ENCODE measurements around the gene KCNT2. TPM values are rescaled to one million over a fixed set of nuclear protein-coding genes. Genes with fewer than 3 reads are reported as not detected.

KCNT2 gene
- total RNA-seq, 2 experiments from 2014 or later = not detected

DNA sequence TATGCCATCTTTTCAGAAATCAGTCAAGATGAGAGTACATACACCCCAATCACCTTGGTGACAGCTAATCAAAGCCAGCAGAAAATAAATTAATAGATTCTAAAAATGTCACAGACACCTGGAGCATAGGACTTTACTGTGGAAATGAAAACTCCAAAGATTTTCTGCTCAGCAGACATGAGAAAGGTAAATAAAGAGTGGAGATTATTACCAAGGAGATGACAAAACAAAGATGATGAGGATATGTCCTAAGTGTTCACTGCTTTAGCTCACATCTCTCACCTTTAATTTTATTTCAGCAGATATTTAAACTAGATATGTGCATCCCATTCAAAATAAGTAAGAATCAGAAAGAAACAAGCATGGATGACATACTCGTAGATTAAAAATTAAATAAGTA, 14.8 kb upstream of the KCNT2 start:
- no peak overlapping the region for H3K27ac Mint-ChIP-seq
- no peak for DNase-seq
- peaks cover 2% of the 10 kb centered on the region for H3K9me3 Mint-ChIP-seq
- no peak overlapping the region for H3K4me3 Mint-ChIP-seq
- POLR2A ChIA-PET = no interaction called here
- CTCF ChIA-PET = no interaction called here
- no peaks in the 10 kb centered on the region for H3K27me3 Mint-ChIP-seq
- no peaks in the 10 kb centered on the region for H3K36me3 Mint-ChIP-seq (ENCODE audit: low read depth)
- H3K4me1 Mint-ChIP-seq = no peaks in the 10 kb centered on the region

DNA sequence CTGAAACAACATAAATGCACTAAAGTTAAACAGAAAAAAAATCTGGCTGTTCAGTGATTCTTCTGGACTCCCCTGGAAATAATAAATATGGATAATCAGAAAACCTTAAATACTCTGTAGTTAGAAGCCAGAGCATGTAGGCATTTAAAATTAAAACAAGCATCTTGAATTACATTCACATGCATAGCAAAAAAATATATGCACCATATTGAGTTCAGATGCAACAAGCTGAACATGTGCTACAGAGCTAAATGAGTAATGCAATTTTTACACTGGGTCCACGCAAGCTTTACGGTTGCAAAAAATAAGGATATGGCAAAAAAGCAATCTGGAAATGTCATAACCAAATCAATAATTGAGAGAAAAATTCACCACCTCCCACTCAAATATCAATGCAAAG, 11.5 kb upstream of the KCNT2 start:
- no peak overlapping the region for H3K4me3 Mint-ChIP-seq
- H3K9me3 Mint-ChIP-seq = no peaks in the 10 kb centered on the region
- no peaks in the 10 kb centered on the region for H3K27me3 Mint-ChIP-seq
- H3K4me1 Mint-ChIP-seq = no peaks in the 10 kb centered on the region
- CTCF ChIA-PET = no interaction called here
- H3K36me3 Mint-ChIP-seq (ENCODE audit: low read depth) = no peaks in the 10 kb centered on the region
- POLR2A ChIA-PET = no interaction called here
- no peak for DNase-seq
- no peak overlapping the region for H3K27ac Mint-ChIP-seq

DNA sequence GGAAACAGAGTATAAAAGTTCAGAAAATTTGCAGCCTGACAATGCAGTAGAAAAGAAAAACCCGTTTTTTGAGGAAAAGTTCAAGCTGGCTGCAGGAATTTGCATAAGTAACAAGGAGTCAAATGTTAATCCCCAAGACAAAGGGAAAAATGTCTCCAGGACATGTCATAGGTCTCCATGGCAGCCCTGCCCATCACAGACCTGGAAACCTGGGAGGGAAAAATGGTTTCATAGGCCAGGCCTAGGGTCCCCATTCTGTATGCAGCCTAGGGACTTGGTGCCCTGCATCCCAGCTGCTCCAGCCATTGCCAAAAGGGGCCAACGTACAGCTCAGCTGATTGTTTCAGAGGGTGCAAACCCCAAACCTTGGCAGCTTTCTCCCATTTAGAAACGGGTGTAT, 3.6 kb upstream of the KCNT2 start:
- H3K27ac Mint-ChIP-seq = no peak overlapping the region
- no peak for DNase-seq
- ChIA-PET POLR2A (no interaction called here), CTCF (no interaction called here)
- H3K27me3 Mint-ChIP-seq = peaks cover 40% of the 10 kb centered on the region
- no peaks in the 10 kb centered on the region for H3K36me3 Mint-ChIP-seq (ENCODE audit: low read depth)
- H3K4me1 Mint-ChIP-seq = peaks cover 6% of the 10 kb centered on the region
- H3K9me3 Mint-ChIP-seq = no peaks in the 10 kb centered on the region
- H3K4me3 Mint-ChIP-seq = no peak overlapping the region

DNA sequence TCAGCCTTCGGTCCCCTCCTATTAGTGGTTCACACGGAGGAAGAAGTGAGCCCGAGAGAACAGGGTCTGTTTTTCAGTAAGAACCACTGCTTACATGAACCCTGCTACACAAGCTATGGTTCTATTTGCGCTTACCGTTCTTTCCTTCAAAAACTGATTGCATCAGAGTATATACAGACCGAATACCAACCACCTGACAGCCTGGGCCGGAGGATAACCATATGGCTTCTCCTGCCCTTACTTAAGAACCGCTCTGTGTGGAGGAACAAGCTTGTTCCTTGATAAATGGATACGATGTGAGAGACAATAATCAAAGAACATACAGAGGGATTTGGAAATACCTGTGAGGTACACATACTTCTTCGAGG, 1.1 kb upstream of the KCNT2 start:
- peaks cover 41% of the 10 kb centered on the region for H3K27me3 Mint-ChIP-seq
- H3K27ac Mint-ChIP-seq = no peak overlapping the region
- CTCF ChIA-PET = no interaction called here
- POLR2A ChIA-PET = interaction anchor here (0.5 kb wide), 1 partner anchor 106 kb away, joined by 3 read pairs; no protein-coding TSS in a partner anchor
- DNase-seq = no peak
- H3K9me3 Mint-ChIP-seq = no peaks in the 10 kb centered on the region
- no peaks in the 10 kb centered on the region for H3K36me3 Mint-ChIP-seq (ENCODE audit: low read depth)
- H3K4me1 Mint-ChIP-seq = peaks cover 6% of the 10 kb centered on the region
- H3K4me3 Mint-ChIP-seq = no peak overlapping the region

DNA sequence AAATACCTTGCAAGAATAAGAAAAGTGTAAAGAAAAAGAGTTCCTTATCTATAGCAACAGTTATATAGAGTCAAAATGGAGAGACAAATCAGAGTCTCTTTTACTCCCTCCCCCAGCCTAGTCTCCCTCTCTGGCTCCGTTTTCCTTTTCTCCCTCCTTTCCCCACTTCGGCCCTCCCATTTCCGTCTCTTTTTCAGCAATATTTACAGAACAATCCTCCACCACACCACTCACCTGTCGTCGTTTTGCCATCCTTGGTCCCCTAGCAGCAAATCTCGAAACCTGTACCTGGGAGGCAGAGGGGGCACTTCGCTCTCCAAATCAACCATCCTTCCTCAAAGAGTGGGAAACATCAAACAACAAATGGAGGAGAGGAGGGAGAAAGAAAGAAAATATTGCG, 259 bp downstream of the KCNT2 start:
- Mint-ChIP-seq H3K27ac (no peak overlapping the region), H3K27me3 (peaks cover 40% of the 10 kb centered on the region), H3K4me3 (peak overlapping the region; percentile 66), H3K36me3 (ENCODE audit: low read depth) (no peaks in the 10 kb centered on the region), H3K9me3 (no peaks in the 10 kb centered on the region), H3K4me1 (peaks cover 6% of the 10 kb centered on the region)
- ChIA-PET CTCF (no interaction called here), POLR2A (no interaction called here)
- DNase-seq = no peak

DNA sequence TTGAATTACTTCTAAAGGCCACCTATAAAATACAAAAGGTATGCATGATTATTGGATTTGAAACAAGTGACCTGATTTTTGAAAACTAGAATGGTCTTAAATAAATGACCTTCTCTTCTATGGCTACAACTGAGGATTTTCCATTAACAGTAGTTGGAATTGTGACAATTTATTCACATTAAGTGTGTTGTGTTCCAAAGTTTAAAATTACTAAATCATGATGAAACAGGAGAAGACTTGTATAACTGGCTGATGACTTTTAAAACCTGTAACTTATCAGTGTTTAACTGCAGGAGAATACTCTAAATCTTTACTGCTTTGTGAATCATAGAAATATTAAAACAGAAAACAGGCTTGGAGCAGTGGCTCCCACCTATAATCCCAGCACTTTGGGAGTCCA, 4.6 kb downstream of the KCNT2 start:
- Mint-ChIP-seq H3K36me3 (ENCODE audit: low read depth) (no peaks in the 10 kb centered on the region), H3K27me3 (peaks cover 17% of the 10 kb centered on the region), H3K4me1 (peaks cover 6% of the 10 kb centered on the region), H3K4me3 (no peak overlapping the region), H3K9me3 (no peaks in the 10 kb centered on the region), H3K27ac (no peak overlapping the region)
- POLR2A ChIA-PET = no interaction called here
- no peak for DNase-seq
- CTCF ChIA-PET = no interaction called here

DNA sequence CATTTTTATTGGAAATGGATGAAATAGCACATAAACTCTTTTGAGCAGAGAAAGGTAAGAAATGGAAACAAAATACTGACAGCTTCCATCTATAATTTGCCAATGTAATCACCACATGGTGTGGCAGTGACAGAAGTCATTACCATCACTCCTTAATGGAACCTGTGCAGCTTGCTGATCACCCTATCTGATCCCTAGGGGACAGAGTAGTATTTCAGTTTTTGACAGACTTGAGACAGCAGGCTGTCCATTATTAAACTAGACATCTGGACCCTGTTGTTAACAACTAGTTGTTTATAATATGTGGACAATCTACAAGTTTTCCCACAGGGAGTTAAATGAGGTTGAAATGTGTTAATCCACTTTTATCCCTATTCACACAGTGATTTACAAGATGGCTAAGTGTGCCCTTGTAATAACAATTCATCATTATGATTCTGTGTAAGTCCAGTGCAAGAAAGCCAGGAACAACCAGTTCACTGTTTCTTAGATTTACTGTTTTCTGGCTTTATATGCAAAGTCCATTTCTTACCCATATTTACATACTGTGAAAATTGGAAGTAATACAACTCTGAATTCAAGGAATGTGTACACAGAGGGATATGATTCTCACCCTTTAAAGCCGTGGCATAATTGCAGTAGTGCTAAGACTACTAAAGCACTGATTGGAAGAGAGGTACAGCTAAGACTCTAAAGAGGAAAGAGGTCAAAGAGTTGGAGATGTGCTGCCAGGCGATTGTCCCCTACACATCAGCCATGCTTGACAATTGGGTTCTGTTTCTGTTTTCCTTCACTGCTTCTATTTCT, 9.1 kb downstream of the KCNT2 start:
- DNase-seq = no peak
- ChIA-PET POLR2A (no interaction called here), CTCF (no interaction called here)
- H3K9me3 Mint-ChIP-seq = no peaks in the 10 kb centered on the region
- no peaks in the 10 kb centered on the region for H3K4me1 Mint-ChIP-seq
- no peaks in the 10 kb centered on the region for H3K27me3 Mint-ChIP-seq
- no peak overlapping the region for H3K4me3 Mint-ChIP-seq
- no peaks in the 10 kb centered on the region for H3K36me3 Mint-ChIP-seq (ENCODE audit: low read depth)
- no peak overlapping the region for H3K27ac Mint-ChIP-seq

DNA sequence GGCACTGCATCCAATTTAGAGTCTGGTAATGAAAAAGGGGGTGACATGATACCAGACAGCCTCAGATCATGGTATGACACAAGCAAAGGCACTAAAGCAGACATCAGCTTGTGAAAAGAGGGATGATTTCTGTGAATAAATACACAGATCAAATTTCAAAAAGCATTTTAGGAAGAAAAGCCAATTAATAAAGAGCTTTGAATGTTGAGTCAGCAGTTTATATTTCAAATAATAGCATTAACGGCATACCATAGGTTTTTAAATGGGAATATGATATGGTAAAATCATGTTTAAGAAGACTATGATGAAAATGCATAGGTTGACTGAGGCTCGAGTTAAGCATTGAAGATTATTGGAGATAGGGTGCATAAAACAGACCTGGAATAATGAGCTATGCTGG, 13.5 kb downstream of the KCNT2 start:
- no peak for DNase-seq
- Mint-ChIP-seq H3K27me3 (no peaks in the 10 kb centered on the region), H3K27ac (no peak overlapping the region), H3K9me3 (no peaks in the 10 kb centered on the region), H3K36me3 (ENCODE audit: low read depth) (no peaks in the 10 kb centered on the region), H3K4me3 (no peak overlapping the region), H3K4me1 (no peaks in the 10 kb centered on the region)
- CTCF ChIA-PET = no interaction called here
- POLR2A ChIA-PET = no interaction called here

DNA sequence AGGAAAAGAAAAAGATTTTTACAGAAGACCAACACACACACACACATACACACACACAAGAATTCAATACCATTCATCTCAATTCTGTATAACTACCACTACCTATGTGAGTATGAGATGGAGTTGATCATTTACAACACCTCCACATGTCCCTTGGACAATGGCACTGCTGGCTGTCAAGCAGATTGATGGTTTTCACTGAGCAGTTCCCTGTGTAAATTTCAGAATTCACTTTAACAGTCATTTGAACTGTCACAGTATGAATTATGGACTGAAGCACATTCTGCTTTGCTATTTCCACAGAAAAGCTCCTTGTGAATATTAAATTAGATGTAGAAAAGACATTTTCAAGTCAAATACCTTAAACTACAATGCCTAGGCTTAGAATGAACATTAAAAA, 14.3 kb downstream of the KCNT2 start:
- POLR2A ChIA-PET = no interaction called here
- no peak for DNase-seq
- Mint-ChIP-seq H3K36me3 (ENCODE audit: low read depth) (no peaks in the 10 kb centered on the region), H3K4me3 (no peak overlapping the region), H3K9me3 (no peaks in the 10 kb centered on the region), H3K27ac (no peak overlapping the region), H3K4me1 (no peaks in the 10 kb centered on the region), H3K27me3 (no peaks in the 10 kb centered on the region)
- CTCF ChIA-PET = no interaction called here

DNA sequence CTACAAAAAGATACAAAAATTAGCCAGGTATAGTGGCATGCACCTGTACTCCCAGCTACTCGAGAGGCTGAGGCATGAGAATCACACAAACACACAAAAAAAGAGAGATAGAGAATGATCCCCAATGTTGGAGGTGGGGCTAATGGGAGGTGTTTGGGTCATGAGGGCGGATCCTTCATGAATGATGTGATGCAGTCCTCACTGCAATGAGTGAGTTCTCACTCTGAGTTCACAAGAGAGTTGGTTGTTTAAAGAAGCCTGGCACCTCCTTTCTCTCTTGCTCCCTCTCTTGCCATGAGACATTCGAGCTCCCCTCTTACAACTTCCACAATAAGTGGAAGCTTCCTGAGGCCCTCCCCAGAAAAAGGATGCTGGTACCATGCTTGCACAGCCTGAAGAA, 17.3 kb downstream of the KCNT2 start:
- Mint-ChIP-seq H3K27me3 (no peaks in the 10 kb centered on the region), H3K4me3 (no peak overlapping the region), H3K9me3 (no peaks in the 10 kb centered on the region), H3K27ac (no peak overlapping the region), H3K36me3 (ENCODE audit: low read depth) (no peaks in the 10 kb centered on the region), H3K4me1 (no peaks in the 10 kb centered on the region)
- no peak for DNase-seq
- CTCF ChIA-PET = no interaction called here
- POLR2A ChIA-PET = no interaction called here

DNA sequence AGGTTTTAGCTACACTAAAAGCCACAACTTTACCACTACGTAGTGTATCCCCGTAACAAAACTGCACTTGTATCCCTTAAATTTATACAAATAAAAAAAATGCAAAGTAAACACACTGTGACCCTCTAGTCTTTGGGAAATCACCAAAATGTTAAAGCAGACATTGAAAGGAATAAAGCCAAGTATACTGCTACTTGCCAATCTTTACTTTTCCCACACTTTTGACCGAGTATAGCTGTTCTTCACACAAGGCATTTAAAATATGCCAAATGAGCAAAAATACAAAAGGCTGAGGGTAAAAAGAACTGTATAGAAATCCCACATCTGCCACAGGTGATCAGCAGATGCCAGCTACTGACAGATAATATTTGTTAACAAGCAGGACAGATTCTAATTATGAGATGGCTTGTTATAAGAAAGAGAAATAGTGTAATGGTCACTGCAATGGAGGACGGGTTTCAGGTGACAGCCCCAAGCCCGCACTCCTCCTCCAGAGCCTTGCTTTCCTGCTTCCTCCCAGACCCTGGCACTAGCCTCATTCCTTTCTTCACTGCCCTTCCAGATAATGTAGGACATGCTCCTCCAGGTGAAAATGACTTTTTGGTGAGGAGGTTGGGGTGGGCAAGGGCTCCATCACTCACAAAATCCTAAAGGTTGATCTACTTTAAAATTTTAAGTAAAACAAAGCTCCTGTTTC, 18.1 kb downstream of the KCNT2 start:
- no peak overlapping the region for H3K4me3 Mint-ChIP-seq
- CTCF ChIA-PET = no interaction called here
- no peak overlapping the region for H3K27ac Mint-ChIP-seq
- POLR2A ChIA-PET = no interaction called here
- no peaks in the 10 kb centered on the region for H3K4me1 Mint-ChIP-seq
- no peak for DNase-seq
- H3K36me3 Mint-ChIP-seq (ENCODE audit: low read depth) = no peaks in the 10 kb centered on the region
- no peaks in the 10 kb centered on the region for H3K27me3 Mint-ChIP-seq
- H3K9me3 Mint-ChIP-seq = no peaks in the 10 kb centered on the region

DNA sequence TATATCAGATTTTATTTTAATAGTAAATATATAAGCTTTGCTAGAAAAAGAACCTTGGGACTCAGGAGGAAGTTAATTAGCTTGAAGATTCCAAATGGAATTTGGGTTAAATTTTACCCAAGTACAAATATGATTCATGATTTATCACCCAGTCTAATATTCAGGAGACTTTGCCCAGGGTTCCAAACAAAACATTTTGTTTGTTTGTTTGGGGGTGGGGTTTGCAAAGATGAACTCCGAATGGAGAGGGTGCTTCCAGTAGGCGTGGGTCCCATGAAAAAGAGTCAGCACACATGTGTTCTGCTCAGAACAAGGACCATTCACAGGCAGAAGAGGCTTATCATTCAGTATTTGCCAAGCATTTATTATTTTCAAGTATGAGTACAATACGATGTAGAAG, 23.5 kb downstream of the KCNT2 start:
- no peaks in the 10 kb centered on the region for H3K9me3 Mint-ChIP-seq
- CTCF ChIA-PET = no interaction called here
- H3K36me3 Mint-ChIP-seq (ENCODE audit: low read depth) = no peaks in the 10 kb centered on the region
- H3K27ac Mint-ChIP-seq = no peak overlapping the region
- H3K4me1 Mint-ChIP-seq = no peaks in the 10 kb centered on the region
- H3K27me3 Mint-ChIP-seq = no peaks in the 10 kb centered on the region
- DNase-seq = no peak
- POLR2A ChIA-PET = no interaction called here
- H3K4me3 Mint-ChIP-seq = no peak overlapping the region

DNA sequence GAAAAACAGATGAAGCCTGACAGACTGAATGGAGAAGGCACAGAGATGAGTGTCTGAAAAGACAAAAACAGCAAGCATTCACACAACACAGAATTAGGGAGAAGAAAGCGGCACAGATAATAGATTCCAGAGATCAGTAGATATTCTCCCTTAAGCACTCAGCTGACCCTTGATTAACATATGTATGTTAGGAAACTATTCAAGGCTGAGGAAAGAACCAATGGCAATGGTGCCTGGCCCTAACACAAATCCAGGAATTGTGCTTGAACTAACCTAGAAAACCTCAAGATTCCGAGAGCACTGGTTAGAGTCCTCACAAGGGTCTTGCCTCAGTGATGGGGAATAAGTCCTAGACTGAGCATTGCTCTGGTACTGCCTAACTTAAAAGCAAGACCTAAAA, 30.9 kb downstream of the KCNT2 start:
- no peaks in the 10 kb centered on the region for H3K9me3 Mint-ChIP-seq
- no peak overlapping the region for H3K27ac Mint-ChIP-seq
- no peaks in the 10 kb centered on the region for H3K27me3 Mint-ChIP-seq
- H3K4me1 Mint-ChIP-seq = no peaks in the 10 kb centered on the region
- H3K4me3 Mint-ChIP-seq = no peak overlapping the region
- ChIA-PET POLR2A (no interaction called here), CTCF (no interaction called here)
- no peaks in the 10 kb centered on the region for H3K36me3 Mint-ChIP-seq (ENCODE audit: low read depth)
- no peak for DNase-seq

DNA sequence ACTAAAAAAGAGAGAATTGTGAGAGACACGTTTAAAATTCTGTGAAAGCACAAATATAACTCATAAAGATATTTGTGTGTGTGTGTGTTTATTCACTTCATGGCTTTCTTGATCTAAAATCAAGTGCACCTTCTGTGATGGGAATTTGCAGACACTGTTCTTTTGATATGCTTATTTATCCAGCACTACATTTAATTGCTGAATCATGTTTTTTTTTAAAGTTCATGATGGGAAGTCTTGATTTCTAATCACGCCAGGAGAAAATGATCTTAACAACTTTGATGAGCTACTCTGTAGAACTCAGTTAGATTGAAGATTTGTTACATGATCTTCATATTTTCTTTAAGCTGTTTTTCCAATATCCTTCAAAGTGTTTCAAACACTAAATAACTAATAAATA, 35.0 kb downstream of the KCNT2 start:
- Mint-ChIP-seq H3K4me1 (no peaks in the 10 kb centered on the region), H3K27me3 (no peaks in the 10 kb centered on the region), H3K36me3 (ENCODE audit: low read depth) (no peaks in the 10 kb centered on the region), H3K9me3 (no peaks in the 10 kb centered on the region), H3K27ac (no peak overlapping the region), H3K4me3 (no peak overlapping the region)
- ChIA-PET CTCF (no interaction called here), POLR2A (no interaction called here)
- DNase-seq = no peak
